Occipital lobe (tissue), 2 donors: ENCODE data around the gene GRIP2. TPM values are rescaled to one million over a fixed set of nuclear protein-coding genes. Genes with fewer than 3 reads are reported as not detected.
"Not testable (repeated sequence)": the region's sequence is repeated elsewhere in the genome, so short reads cannot be mapped to it uniquely, and the experiment has no call there.

Experiments
- DNase-seq: peaks from one replicate; lab custom pipeline; 2025; lab: John Stamatoyannopoulos, UW
- total RNA-seq: library from RNA; depleted of rRNA; stranded (reverse); fragments of >200 nt; gene quantifications from one replicate; pipeline ENCODE4 v1.2.3, GENCODE V29; 2014

The GRIP2 gene
- total RNA-seq, 1 donor from 2014 or later: 9.7 TPM

DNA sequence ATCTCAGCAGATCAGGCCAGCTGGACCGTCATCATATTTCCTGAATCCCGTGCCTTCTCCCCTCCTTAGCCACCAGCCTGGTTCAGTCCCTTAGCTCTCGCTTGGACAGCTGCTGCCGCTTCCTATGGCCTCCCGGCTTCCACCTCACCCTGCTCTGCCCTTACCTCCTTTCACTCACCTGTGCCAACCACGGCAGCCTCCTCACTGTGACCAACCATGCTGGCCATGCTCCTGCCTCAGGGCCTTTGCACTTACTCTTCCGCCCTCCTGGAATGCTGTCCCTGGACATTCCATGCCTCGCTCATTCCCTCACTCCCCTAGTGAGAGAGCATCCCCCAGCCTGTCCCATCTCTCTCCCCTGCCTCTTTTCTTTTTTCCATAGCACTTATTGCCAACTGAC, 19.2 kb downstream of the GRIP2 start:
- no peak for DNase-seq

DNA sequence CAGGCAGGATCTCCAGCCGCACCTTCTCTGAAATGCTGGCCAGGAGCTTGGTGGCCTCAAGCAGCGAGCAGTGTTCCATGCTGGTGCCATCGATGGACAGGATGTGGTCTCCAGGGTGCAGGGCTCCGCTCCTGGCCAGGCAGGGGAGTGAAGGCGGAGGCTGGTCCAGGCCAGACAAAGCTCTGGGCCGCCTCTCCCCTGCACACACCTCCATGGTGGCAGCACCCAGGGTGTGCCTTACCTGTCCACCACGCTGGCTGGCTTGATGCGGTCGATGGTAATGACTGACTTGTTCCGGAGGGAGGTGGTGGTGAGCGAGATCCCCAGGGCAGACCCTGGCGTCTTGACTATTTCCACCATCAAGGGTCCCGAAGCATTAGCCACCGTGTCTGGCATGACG, 20.0 kb downstream of the GRIP2 start:
- no peak for DNase-seq

DNA sequence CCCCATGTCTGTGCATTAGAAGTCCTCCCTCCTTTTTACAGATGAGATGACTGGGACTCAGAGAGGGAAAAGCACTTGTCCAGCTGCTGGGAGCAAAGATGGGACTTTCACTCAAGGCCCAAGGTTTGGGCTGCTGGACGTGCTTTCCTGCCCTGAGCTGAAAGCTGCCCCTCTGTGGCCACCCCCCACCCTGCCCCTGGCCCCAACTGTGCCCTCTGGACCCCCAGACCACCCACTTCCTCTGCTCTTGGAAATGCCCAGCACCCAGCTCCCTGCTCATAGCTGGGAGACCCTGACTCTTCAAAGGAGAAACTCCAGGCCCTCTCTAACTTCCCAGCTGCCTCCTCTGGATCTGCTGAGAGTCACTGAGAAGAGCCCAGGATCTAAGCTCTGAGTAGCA, 20.7 kb downstream of the GRIP2 start:
- DNase-seq: no peak

DNA sequence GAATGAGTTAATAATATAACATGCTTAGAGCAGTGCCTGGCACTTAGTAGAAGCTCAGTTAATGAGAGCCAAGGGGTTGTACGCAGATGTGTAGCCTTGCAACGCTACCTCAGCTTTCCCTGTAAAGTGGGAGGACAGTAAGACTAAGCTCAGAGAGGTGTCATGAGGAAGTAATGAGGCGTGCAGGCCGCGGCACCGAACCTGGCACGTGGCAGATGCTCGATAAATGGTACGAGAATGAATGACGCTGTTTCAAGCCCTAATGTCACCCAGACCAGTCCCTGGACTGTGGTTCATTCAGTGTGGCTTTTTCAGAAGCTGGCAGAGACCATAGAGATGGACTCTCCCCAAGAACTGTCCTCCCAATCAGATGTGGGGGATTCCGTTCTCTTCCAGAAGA, 21.2 kb downstream of the GRIP2 start:
- DNase-seq: no peak

DNA sequence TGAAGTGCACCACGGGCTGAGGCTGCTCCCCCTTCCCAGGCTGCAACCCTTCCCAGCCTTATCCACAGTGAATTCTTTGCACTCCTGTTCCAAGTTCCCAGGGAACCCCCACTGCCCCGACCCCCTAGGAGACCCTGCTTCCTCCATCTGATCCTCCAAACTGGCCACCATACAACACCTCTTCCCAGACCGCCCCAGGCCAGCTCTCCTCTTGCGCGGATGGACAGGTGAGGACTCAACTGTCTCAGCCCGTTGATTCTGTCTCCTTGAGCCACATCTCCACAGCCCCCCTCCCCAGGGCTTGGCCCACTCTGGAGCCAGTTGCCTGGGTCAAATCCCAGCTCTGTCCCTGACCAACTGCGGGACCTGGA, 21.7 kb downstream of the GRIP2 start:
- no peak for DNase-seq

DNA sequence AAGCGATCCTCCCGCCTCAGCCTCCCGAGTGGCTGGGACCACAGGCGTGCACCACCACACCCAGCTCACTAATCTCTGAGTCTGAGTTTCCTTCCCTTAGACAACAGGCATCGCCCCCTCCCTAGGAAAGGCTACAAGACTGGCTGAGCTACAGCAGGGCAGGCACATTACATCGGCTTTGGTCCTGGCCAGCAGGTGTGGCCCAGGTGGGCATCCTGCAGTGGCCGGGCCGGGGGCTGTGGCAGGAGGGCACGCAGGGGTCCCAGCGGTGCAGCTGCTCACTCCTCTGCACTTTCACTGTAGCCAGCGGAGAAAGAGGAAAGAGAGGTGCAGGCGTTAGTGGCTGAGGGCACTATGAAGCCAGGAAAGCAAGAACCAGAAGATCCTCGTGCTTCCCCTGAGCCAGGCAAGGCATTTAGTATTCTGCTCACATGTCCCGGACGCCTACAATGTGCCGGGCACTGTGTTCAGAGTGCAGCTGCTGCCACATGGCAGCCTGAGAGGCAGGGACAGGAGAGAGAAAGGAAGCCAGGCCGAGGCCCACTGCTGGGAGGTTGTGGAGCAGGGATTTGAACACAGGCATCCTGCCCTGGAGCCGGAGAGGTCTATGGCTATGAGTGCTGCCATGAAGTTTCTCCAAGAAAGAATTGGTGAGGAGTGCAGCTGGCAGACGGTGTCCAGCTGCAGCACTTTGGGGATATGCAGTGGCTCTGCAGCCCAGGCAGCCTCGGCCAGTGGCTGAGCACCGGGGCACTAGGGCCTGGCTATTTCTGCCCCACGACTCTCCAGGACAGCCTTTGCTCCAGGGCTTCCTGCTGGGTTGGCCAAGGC, 22.3 kb downstream of the GRIP2 start:
- DNase-seq: no peak

DNA sequence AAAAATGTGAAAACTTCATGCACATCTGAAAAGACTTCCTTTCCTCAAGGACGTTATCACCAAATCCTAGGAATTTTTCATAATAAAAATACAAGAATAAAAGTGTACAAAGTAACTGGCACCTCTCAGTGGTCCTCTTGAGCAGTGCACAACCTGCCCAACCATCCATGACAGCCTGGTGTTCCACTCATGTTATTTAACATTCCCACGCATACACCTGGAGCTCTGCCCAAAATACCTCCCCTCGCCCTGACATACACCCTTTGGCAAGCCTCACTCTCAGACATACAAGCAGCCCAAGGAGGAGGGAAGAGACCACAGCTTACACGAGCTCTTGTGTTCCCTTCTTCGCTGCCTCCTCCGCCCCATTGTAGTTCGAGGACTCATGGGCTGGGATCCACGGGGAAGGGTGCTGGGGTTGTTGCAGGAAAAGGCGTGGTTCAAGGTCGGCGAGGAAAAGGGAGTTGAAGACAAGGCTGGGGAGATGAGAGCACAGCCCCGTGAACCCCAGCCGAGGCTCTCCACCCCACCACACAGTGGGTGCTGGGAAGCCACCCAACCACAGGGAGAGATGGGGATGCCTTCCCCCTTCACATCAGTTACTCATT, 23.3 kb downstream of the GRIP2 start:
- DNase-seq: no peak

DNA sequence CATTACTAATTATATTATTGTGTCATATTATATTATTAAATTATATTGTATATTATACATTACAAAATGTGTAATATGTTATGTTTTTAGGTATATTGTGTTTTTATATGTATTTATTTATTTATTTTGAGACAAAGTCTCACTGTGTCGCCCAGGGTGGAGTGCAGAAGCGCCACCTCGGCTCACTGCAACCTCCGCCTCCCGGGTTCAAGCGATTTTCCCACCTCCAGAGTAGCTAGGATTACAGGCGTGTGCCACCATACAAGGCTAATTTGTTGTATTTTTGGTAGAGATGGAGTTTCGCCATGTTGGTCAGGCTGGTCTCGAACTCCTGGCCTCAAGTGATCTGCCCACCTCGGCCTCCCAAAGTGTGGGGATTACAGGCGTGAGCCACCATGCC, 24.6 kb downstream of the GRIP2 start:
- not testable (repeated sequence) for DNase-seq

DNA sequence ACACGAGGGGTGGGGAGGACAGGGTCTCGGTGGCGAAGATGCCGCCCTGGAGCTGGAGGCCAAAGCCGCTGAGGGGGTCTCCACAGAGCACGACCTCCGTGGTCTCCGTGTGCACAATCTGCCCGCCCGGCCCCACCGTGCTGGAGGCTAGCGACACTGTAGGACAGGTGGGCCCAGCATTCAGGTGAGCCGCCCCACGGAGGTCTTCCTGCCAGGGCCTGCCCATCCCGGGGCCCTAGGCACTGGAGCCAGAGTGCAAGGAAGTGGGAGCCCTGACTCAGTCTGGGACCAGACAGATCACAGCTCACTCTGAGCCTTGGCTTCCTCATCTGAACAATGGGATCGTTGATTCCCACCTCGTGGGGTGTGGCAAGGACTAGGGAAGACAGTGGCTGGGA, 25.8 kb downstream of the GRIP2 start:
- DNase-seq: no peak

DNA sequence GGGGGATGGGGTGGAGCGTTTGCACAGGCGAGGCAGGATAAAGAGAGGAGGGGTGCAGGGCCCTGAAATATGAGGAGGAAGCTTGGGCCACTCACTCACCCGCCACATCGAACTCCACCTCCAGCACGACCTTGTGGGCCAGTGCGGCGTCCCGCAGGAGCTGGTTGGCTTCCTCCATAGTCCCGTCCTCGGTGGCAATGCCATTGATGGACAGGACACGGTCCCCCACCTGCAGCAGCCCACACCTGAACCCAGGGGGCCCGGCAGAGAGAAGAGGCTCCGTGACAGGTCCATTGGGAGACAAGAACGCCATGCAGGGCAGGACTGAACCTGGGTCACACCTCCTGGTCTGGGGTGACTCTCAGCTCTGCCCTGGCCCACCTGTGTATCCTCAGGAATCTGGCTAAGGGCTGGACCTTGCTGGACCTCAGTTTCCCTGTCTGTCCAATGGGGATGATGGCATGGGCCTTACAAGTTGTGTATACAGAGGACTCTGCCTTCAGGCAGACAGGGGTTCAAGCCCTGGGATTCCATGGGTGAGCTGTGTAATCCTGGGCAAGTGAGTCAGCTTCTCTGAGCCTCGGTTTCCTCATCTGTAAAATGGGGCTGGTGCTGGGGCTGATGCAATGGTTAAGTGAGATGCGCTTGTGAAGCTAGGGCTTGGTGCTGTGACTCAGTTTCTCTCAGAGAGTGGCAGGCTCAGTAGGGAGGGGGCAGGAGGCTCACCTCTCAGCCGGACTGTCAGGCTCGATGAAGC, 26.4 kb downstream of the GRIP2 start:
- DNase-seq: no peak

DNA sequence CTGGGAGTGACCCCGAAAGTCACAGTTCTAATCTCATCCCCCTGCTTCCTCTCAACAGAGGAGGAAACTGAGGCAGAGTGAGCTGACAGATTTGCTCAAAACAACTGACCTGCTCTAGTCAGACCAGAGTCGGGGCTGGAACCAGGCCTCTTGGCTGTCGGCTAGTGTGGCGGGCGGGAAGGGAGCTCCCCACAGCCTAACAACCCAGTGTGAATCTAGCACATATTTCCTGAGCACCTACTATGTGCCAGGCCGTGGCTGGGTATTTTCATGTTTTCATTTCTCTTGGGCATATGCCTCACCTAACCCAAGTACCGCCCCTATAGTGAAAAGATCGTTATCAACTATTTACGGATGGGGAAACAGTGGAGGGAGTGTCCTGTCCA, 27.2 kb downstream of the GRIP2 start:
- DNase-seq: no peak

DNA sequence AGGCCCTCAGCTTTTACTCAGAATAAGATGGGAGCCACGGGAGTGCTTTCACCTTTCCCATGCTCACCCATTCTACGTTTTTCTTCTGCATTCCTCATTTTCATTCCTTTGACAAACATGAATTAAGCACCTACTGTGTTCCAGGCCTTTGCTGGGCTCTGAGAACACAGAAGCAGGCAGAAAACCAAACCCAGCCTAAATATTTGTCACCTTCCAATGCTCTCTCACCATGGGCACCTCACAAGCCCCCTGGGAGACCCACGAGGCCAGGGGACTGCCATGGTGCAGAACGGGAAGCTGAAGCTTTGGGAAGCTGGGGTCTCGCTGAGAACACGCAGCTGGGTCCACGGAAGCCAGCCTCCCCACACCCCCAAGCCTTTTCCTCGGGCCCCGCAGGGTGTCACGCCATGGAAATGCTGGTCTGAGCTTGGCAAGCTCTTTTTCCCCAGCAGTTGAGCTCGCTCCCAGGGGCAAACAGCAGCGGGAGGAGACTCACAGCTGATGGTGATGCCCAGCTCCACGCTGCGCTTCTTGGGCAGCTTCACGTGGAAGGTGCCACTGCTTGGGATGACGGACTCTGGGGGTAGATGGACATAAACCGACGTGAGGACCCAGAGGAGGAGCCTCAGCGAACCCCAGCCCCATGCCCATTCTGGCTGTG, 27.7 kb downstream of the GRIP2 start:
- DNase-seq: no peak

DNA sequence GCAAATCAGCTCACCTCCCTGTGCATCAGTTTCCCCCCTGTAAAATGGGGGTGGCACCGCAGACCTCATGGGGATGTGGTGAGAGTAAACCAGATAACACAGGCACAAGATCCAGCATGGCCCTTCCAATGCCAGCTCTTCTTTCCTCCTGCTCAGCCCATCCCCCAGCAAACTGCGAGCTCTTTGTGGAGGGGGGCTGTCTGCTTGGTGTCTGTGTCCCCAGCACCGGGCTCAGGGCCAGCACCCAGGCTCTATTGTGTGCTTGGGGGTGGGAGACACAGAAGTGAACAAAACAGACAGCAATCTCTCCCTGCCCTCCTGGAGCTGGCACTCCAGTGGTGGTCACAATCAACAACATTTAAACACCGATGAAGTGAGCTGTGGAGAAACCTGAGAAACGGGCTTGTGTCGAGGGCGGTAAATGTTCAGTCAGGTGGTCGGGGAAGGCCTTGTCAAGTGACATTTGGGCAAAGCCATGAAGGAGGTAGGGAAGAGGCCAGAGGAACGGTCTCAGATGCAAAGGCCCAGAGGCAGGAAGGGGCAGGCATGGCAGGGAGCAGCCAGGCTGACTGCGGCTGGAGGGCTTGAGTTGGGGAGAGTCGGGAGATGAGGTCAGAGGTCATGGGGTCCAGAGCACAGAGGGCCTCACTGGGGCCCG, 28.4 kb downstream of the GRIP2 start:
- DNase-seq: no peak

DNA sequence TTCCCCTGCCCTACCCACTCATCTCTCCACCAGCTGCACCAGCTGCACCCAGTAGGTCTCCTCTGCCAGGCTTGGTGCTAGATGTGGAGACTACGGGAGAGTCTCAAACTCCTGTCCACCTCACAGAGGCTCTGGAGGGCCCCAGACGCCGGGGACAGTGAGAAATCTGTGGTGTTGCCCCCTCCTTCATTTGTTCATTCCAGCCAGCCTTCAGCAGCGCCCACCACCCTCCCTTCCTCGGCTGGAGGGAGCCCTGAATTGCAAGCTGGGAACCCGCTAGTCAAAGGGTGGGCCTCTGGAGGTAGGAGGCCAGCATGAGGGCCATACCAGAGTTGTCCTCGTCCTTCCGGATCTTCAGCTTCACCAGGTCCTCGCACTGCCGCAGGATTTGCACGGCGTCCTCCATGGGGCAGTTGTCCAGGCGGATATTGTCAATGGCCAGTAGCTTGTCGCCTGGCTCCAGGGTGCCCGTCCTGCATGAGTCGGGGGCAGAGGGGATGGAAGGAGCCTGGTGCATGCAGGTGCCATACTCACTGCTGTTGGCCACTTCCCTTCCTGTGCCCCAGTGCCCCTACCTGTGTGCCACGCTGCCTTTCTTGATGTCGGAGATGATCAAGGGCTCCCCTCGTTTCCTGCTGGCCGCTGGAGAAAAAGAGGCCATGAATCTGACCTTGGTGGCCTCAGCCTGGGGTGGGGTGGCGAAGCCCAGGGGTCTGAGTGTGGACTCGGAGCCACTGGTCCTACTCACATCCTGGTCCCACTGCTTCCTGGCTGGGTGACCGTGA, 29.1 kb downstream of the GRIP2 start:
- no peak for DNase-seq

DNA sequence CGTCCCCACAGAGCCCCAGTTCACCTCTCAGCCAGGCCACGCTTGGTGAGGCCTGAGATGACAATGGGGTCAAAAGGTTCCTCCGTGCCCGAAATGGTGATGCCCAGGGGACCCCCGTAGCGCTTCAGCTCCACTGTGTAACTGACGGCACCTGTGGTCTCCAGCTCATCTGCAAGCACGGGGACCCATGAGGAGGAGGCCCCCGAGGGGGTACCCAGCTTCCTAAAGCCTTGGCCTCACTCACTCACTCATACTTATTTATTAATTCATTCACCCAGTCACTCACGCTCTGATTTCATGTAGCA, 30.4 kb downstream of the GRIP2 start:
- DNase-seq: no peak

DNA sequence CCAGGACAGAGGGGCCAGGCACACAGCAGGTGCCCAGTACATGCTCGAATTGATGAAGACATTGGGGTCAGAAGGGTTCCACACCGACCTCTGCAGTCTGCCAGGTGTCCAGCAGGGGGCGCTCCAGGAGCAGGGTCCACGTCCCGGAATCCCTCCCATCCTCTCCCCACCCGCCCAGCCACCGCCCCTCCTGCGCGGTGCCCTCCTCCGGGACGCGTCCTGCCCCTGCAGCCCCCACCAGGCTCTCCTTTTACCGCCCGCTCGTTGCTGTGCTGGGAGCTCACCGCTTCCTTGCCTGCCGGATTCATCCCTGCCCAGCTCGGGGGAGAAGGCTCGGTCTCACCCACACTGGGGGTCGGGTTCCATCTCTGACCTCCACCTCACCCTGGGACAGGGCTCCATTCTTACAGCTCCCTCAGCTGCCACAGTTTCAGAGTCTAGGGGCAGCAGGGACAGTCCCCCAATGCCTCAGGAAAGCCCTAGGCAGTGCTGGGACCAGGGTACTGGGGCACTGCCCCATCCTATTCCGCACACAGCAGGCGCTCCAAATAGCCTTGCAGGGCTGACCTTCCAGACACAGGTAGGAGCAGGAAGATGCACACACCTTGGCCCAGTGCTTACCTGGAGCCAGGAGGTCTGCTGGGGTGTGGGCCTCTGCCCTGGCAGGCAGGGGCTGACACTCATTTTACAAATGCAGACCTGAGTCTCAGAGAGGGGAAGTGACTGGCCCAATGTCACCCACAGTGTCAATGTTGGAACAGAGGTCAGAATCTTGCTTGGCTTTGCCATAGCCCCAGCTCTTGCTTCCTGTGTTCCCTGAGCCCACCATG, 31.0 kb downstream of the GRIP2 start:
- DNase-seq: no peak

DNA sequence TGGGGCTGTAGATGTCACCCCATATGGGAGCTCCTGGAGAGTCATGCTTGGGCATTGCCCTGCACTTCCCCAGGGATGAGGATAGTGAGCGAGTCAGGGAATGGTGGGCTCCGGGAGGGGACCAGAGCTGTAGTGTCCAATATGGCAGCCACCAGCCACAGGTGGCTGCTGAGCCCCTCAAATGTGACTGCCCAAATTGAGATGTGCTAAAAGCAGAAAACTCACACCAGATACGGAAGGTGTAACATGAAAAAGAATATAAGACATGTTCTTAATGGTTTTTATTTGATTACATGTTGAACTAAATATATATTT, 31.7 kb downstream of the GRIP2 start:
- no peak for DNase-seq

DNA sequence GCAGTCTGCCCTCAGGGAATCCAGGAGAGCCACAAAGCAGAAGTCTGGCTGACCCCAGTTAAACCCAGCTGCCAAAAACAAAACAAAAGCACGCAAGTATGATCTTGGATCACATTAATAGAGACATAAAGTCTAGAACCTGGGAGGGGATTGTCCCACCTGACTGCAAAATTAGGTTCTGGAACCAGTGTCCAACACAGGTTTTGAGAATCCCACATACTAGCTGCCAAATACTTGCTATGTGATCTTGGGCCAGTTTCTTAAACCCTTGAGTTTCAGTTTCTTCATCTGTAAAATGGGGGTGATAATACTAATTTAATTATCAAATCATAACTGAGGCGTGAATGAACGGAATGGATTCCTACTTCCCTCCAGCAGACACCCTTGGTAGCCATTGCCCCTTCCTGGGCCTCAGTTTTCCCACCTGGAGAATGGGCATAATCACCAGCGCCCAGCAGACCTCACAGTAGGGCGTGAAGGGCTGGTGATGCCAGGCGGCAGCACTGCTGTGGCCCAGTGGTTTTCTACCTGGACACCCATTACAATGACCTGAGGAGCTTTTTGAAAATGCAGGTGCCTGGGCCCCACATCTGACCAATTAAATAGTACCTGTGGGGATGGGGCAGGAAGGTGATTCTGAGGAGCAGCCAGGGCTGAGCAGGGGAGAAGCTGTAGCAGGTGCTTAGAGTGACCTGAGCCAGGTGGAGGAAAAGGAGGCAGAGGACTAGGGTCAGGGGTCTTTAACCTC, 32.2 kb downstream of the GRIP2 start:
- no peak for DNase-seq

DNA sequence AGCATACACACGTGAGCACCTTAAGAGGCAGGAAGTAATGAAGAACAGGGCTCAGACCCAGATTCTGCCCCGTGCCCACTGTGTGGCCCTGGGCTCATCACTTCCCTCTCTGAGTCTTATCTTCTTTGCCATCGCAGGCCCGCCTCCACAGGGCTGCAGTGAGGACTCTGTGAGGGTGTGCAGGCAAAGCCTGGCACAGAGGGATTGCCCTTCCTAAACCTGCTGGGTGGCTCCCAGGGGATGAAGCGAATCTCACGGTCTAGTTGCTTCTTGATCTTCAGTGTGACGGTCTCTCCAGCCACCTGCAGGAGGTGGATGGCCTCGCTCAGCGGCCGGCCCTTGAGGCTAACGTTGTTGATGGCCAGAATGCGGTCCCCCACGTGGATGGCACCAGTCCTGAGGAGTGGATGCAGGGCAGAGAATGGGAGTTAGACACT, 32.8 kb downstream of the GRIP2 start:
- no peak for DNase-seq
